Smooth muscle cell (in vitro differentiated cells): ENCODE measurements around the gene KCTD12. TPM values are rescaled to one million over a fixed set of nuclear protein-coding genes. Genes with fewer than 3 reads are reported as not detected.
A peak's percentile ranks its signal among the peaks of the same experiment; 100 is the strongest.

Source experiments
- DNase-seq: peaks from one replicate; lab custom pipeline; 2025; ENCODE audit not compliant: unreplicated experiment; lab: John Stamatoyannopoulos, UW
- H2AFZ ChIP-seq: fragments of 200-600 bp; sonication (generic); 2 replicates; pipeline ENCODE4 v1.6.0; 2016; ENCODE audit warnings: antibody characterized with exemption, low read depth, mild to moderate bottlenecking
- H3F3A ChIP-seq: fragments of 200-600 bp; sonication (generic); 2 replicates; pipeline ENCODE4 v1.6.0; 2017; ENCODE audit warnings: antibody characterized with exemption, low read depth
- H3K27ac ChIP-seq: fragments of 200-600 bp; sonication (generic); 2 replicates; pipeline ENCODE4 v1.5.1; 2016; ENCODE audit warnings: low read depth, mild to moderate bottlenecking
- H3K27me3 ChIP-seq: fragments of 200-600 bp; sonication (generic); 2 replicates; pipeline ENCODE4 v1.6.1; 2016; ENCODE audit warnings: low read depth, mild to moderate bottlenecking
- H3K36me3 ChIP-seq: fragments of 200-600 bp; sonication (generic); 2 replicates; pipeline ENCODE4 v1.5.1; 2016; ENCODE audit warnings: low read depth
- H3K4me1 ChIP-seq: fragments of 200-600 bp; sonication (generic); 2 replicates; pipeline ENCODE4 v1.5.1; 2016; ENCODE audit warnings: low read depth
- H3K4me2 ChIP-seq: fragments of 200-600 bp; sonication (generic); 2 replicates; pipeline ENCODE4 v1.6.0; 2016; ENCODE audit warnings: mild to moderate bottlenecking
- H3K4me3 ChIP-seq: fragments of 200-600 bp; sonication (generic); 2 replicates; pipeline ENCODE4 v1.5.1; 2016; ENCODE audit warnings: mild to moderate bottlenecking
- H3K79me2 ChIP-seq: fragments of 200-600 bp; sonication (generic); 2 replicates; pipeline ENCODE4 v1.6.0; 2016; ENCODE audit warnings: low read depth, mild to moderate bottlenecking
- H3K9ac ChIP-seq: fragments of 200-600 bp; sonication (generic); 2 replicates; pipeline ENCODE4 v1.6.0; 2016; ENCODE audit warnings: low read depth
- H3K9me3 ChIP-seq: fragments of 200-600 bp; sonication (generic); replicated peaks from 2 replicates; pipeline ENCODE4 v1.5.1; 2016; ENCODE audit warnings: low read depth
- H4K20me1 ChIP-seq: fragments of 200-600 bp; sonication (generic); 2 replicates; pipeline ENCODE4 v1.6.0; 2016; ENCODE audit warnings: low read depth
- CTCF ChIP-seq: fragments of 200-600 bp; sonication (generic); IDR thresholded peaks from 2 replicates; pipeline ENCODE4 v1.5.1; 2017; ENCODE audit warnings: borderline replicate concordance, mild to moderate bottlenecking, antibody characterized with exemption; ENCODE audit not compliant: insufficient read depth, poor library complexity, severe bottlenecking
- WGBS: methylation state at CpG from one replicate; pipeline ENCODE4 v1.1.7; 2016; ENCODE audit warnings: low lambda C conversion rate; 5-methylcytosine and 5-hydroxymethylcytosine counted together
- polyA plus RNA-seq: library from polyadenylated mRNA; unstranded; fragments of >200 nt; fragmentation: Nextera tagmentation; extraction: Ambion mirVana; gene quantifications from 2 replicates; pipeline ENCODE4 v1.2.1, GENCODE V29; 2016
- total RNA-seq: library from RNA; depleted of rRNA; stranded (reverse); fragments of >200 nt; gene quantifications from 2 replicates; pipeline ENCODE4 v1.2.3, GENCODE V29; 2014

The KCTD12 gene
- total and polyA plus RNA-seq, 2 experiments from 2014 or later = 48.5 to 311 TPM

- Histone ChIP-seq H3K27ac (peak overlapping the region; percentile 78), H3K4me2 (peak overlapping the region; percentile 87), H3K4me1 (peaks cover 12% of the 10 kb centered on the region), H3K9ac (peak overlapping the region; percentile 49), H3K4me3 (peak overlapping the region; percentile 75), H3K36me3 (no peaks in the 10 kb centered on the region), H3F3A (peaks cover 37% of the 10 kb centered on the region), H4K20me1 (peaks cover 48% of the 10 kb centered on the region), H3K79me2 (peaks cover 45% of the 10 kb centered on the region), H2AFZ (no peak overlapping the region), H3K9me3 (no peaks in the 10 kb centered on the region), H3K27me3 (no peaks in the 10 kb centered on the region)
- WGBS = 18% methylated on average over 9 of the region's 9 CpGs
- DNase-seq = no peak
- no peak for TF ChIP-seq CTCF
Observed at GRCh38 chr13:76884907-76885202, 1.4 kb downstream of the KCTD12 start.

- Histone ChIP-seq H3F3A (peaks cover 37% of the 10 kb centered on the region), H2AFZ (no peak overlapping the region), H3K9me3 (no peaks in the 10 kb centered on the region), H3K36me3 (no peaks in the 10 kb centered on the region), H3K4me1 (peaks cover 12% of the 10 kb centered on the region), H3K9ac (peak overlapping the region; percentile 49), H3K27me3 (no peaks in the 10 kb centered on the region), H3K4me2 (peak overlapping the region; percentile 87), H3K27ac (peak overlapping the region; percentile 78), H3K4me3 (peak overlapping the region; percentile 75), H4K20me1 (peaks cover 48% of the 10 kb centered on the region), H3K79me2 (peaks cover 45% of the 10 kb centered on the region)
- peak; percentile 36 for TF ChIP-seq CTCF
- DNase-seq = no peak
- WGBS = 9% methylated on average over 15 of the region's 15 CpGs
Observed at GRCh38 chr13:76884186-76884906, 1.9 kb downstream of the KCTD12 start.

- H3K9ac ChIP-seq = peak overlapping the region; percentile 49
- H3K4me2 ChIP-seq = peak overlapping the region; percentile 87
- peaks cover 29% of the 10 kb centered on the region for H3F3A ChIP-seq
- H3K79me2 ChIP-seq = peaks cover 45% of the 10 kb centered on the region
- H3K27ac ChIP-seq = peak overlapping the region; percentile 78
- H3K27me3 ChIP-seq = no peaks in the 10 kb centered on the region
- no peak for DNase-seq
- WGBS = 46% methylated on average over 3 of the region's 3 CpGs
- no peaks in the 10 kb centered on the region for H3K9me3 ChIP-seq
- H3K36me3 ChIP-seq = no peaks in the 10 kb centered on the region
- TF ChIP-seq CTCF = no peak
- peak overlapping the region; percentile 75 for H3K4me3 ChIP-seq
- H2AFZ ChIP-seq = no peak overlapping the region
- H3K4me1 ChIP-seq = peaks cover 12% of the 10 kb centered on the region
- H4K20me1 ChIP-seq = peaks cover 48% of the 10 kb centered on the region
Observed at GRCh38 chr13:76883236-76883635, 3.0 kb downstream of the KCTD12 start.

- no peak overlapping the region for H2AFZ ChIP-seq
- WGBS = 68% methylated on average over 4 of the region's 4 CpGs
- H4K20me1 ChIP-seq = peaks cover 48% of the 10 kb centered on the region
- peaks cover 29% of the 10 kb centered on the region for H3F3A ChIP-seq
- no peak for TF ChIP-seq CTCF
- H3K4me2 ChIP-seq = peak overlapping the region; percentile 87
- peak overlapping the region; percentile 75 for H3K4me3 ChIP-seq
- H3K4me1 ChIP-seq = peaks cover 11% of the 10 kb centered on the region
- H3K9ac ChIP-seq = peak overlapping the region; percentile 49
- no peak for DNase-seq
- H3K27me3 ChIP-seq = no peaks in the 10 kb centered on the region
- H3K9me3 ChIP-seq = no peaks in the 10 kb centered on the region
- peak overlapping the region; percentile 78 for H3K27ac ChIP-seq
- no peaks in the 10 kb centered on the region for H3K36me3 ChIP-seq
- H3K79me2 ChIP-seq = peaks cover 45% of the 10 kb centered on the region
Observed at GRCh38 chr13:76882431-76882830, 3.8 kb downstream of the KCTD12 start.
